GM18505 (cell line): ENCODE results near the gene HEXB.
"Not testable (repeated sequence)": the region's sequence is repeated elsewhere in the genome, so short reads cannot be mapped to it uniquely, and the experiment has no call there.

Experiments
- ATAC-seq: cut with Tn5 transposase; IDR thresholded peaks from one replicate; pipeline ENCODE4 v1.9.1; 2021; ENCODE audit not compliant: unreplicated experiment
- POLR2A ChIP-seq: IDR thresholded peaks from 4 replicates; pipeline ENCODE4 v1.6.1; 2011; ENCODE audit warnings: borderline replicate concordance; ENCODE audit not compliant: insufficient read depth, insufficient read length; ENCODE audit errors: extremely low read depth

HEXB gene

DNA sequence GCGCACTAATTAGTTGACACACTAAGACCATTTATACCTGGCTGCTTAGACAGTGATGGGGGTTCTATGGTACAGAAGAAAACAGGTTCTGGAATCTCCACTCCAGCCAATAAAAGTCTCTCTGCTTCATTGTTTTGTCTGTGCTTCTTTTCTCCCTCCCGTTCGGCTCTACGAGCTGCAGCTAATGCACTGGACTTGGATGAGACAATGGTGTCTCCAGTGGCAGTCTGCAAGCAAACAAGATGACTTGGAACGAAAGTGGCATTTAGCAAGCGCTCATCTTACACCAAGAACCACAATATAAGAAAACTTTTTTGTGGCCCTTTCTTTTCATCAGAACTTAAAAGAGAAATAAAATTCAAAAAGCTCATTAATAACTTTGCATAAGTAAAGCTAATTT lies 51.7 kb downstream of the HEXB start:
- TF ChIP-seq POLR2A: no peak
- ATAC-seq: no peak

DNA sequence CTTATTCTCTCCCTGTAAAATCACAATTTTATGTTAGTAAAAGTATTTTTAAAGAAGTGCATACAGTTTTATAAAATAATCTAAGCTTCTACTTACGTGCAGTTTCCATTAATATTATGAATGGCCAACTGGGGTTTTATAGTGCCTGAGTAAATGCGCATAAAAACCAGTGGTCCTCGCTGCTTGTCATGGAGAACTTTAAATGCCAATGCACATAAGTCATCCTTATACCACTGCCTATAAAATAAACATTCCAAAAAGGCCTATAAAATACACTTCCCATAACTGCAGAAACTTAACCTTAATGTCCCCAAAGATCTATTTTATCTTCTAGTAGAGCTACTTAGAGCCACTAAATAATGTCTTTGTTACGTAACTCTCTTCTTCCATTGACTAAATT lies 53.4 kb downstream of the HEXB start:
- no peak for ATAC-seq
- no peak for TF ChIP-seq POLR2A

DNA sequence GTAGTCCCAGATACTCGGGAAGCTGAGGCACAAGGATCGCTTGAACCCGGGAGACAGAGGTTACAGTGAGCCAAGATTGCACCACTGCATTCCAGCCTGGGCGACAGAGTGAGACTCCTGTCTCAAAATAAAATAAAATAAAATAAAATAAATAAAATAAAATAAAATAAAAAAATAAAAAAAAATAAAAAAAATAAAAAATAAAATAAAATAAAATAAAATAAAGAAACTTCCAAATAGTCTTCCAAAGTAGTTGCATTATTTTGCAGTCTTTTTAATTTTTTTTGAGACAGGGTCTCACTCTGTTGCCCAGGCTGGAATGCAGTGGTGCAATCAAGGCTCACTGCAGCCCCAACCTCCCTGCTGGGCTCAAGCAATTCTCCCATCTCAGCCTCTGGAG lies 63.7 kb downstream of the HEXB start:
- not testable (repeated sequence) for ATAC-seq

DNA sequence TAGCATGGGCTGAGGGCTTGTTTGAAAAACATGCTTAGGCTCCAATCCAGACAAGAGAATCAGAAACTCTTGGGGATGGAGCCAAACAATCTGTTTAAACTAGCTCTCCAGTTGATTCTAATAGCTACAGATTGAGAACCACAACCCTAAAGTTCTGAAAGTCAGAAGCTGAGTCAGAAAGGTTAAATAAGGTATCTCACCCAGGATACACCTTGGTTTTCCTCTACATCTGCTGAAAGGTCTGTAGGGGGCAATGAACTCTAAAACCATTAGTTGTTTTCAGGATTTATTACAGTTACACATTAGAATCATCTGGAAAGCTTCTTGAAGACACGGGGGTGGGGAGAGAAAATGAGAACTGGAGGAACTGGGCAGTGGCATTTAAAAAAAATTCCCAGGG lies 76.2 kb downstream of the HEXB start:
- ATAC-seq: no peak
- no peak for TF ChIP-seq POLR2A

DNA sequence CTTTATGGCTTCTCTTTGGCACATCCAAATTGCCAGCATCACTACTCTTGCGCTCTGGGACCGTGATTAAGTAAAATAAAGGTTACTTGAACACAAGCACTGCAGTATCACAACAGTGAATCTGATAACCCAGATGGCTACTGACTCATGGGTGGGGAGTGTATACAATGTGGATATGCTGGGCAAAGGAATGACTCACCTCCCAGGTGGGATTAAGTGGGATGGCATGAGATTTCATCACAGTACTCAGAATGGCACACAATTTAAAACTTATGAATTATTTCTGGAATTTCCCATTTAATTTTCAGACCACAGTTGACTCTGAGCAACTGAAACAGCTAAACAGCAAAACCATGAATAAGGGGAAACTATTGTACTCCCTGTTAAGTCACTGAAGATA lies 77.6 kb downstream of the HEXB start:
- no peak for TF ChIP-seq POLR2A
- no peak for ATAC-seq

DNA sequence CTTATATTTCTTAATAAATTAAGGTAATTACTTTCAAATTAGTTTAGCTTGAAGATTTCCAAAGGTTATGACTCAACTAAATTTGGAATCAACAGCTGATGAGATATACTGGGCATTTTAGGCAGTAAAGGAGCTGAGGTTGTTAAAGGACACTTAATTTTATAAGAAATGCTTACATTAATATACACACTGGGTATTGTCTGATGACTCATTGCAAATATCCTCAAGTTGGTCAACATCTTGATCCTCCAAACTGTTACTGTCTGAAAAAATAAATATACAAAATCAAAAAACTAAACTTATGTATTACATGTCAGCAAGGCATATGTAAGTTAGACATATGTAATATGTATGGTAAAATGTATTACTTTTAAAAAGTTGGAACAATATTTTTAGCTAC lies 78.5 kb downstream of the HEXB start:
- ATAC-seq: no peak
- no peak for TF ChIP-seq POLR2A

DNA sequence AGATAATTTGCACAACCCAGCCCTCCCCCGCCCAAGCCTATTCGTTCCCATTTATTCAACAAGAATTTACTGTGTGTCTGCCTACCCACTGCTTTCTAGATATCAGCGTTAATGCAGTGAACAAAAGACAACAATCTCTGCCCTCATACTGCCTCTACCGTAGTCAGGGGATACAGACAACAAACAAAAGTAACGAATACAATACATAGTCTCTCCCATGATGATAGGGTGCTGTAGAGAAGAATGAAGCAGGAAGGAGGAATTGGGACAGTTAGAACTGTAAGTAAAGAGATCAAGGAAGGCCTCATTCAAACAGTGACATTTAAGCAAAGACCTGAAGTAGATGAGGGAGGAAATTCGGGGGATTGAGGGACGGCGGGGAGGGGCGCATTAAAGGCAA lies 80.2 kb downstream of the HEXB start:
- ATAC-seq: no peak
- no peak for TF ChIP-seq POLR2A

DNA sequence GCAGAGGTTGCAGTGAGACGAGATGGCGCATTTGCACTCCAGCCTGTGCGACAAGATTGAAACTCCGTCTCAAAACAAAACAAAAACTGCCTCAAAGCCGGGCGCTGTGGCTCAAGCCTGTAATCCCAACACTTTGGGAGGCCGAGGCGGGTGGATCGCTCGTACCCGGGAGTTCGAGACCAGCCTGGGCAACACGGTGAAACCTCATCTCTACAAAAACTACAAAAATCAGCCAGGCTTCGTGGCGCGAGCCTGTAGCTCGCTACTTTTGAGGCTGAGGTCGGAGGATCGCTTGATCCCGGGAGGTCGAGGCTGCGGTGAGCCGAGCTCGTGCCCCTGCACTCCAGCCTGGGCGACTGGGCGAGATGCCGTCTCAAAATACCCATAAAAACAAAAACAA lies 80.9 kb downstream of the HEXB start:
- ATAC-seq: no peak
- TF ChIP-seq POLR2A: no peak

DNA sequence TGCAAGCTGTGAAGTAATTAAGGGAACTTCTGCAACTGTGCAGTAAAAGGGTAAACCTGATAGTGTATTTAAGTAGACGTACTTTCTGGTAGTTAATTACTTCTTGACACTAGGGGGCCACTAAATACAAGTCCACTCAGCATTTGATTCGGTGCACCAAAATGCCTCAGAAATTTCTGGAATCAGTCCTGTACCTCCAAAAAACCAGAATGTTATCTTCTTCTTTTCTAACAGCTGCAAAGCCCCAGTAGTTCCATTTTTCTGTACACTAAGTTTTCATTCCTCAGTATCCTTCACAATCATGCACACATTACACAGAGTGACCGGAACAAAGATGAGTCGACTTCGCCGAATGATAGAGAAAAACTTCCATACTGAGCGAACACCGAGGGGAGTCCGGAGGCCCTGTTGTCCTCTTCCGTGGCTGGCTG lies 81.4 kb downstream of the HEXB start:
- peak; percentile 42 for ATAC-seq
- TF ChIP-seq POLR2A: no peak

DNA sequence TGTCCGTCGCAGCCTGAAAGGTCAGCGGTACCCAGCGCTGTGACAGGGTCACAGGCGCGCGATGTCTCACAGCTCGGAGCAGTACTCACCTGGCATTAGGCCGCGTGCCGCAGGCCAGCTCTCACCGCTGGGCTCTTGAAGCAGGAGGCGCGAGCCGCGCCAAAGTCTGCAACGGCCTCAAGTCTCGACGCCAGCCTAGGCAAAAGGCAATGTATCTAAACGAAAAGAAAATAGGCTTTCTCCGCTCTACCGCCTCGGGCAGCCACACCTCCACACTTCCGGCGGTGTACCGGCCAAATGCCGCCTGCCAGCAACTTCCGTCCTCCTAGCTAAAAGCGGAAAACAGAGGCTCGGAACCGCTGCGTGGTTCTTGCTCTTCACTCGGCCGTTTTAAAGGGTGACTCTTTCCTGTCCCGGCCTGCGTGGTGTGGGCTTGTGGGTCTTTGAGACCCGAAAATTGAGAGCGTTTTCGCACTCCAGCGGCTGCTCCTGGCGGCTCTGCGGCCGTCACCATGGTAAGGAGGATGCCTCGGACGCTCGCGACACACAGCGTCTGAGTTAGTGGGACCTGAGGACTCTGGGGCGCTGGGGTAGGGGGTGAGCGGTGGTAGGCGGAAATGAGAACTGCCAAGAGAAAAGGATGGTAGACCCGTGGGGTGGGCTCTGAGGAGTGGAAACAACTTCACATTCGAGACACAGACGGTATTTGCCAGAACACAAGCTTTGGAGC lies 82.0 kb downstream of the HEXB start, which contains the start of the genes GFM2 and NSA2:
Gene GFM2 (minus strand): TSS at position 269 of the 730 bp plus-strand sequence. CDS start 3,375 bp downstream, outside the sequence.
Gene NSA2 (plus strand): TSS at position 401 of the 730 bp plus-strand sequence. CDS start 112 bp downstream, at position 513.
- peak; percentile 79 for TF ChIP-seq POLR2A

DNA sequence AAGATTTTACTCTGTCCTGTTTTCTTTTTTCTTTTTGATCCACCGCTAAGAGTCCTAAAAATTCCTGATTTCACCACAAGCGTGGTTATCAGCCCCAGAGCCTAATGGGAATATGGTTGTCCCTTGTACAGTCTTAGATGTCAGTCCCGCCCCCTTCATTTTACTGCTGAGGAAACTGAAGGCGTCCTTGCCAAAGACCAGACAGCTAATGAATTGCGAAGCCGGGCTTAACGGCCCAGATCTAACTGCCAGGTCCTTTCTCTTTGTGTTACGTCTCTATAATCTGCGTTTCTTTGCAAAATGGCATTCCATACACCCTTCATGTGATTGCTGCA lies 82.5 kb downstream of the HEXB start:
- no peak for TF ChIP-seq POLR2A
- peak; percentile 8 for ATAC-seq

More for the DNA sequence above, 82.0 kb downstream of the HEXB start, which contains the start of the genes GFM2 and NSA2:
- peak; percentile 92 for ATAC-seq
